H9 (cell line): Measurements from ENCODE around the gene CCL27. TPM values are rescaled to one million over a fixed set of nuclear protein-coding genes. Genes with fewer than 3 reads are reported as not detected.

Experiments
- DNase-seq: peaks from one replicate; pipeline ENCODE4 v3.0.0-alpha.2; 2017
- H2AFZ ChIP-seq: one replicate; pipeline ENCODE4 v1.6.1; 2013; ENCODE audit warnings: mild to moderate bottlenecking, low read length, control low read depth, moderate library complexity
- H2AK5ac ChIP-seq: 2 replicates; pipeline ENCODE4 v1.6.1; 2013; ENCODE audit warnings: low read length, control low read depth, mixed read lengths; ENCODE audit not compliant: insufficient read length
- H2BK120ac ChIP-seq: one replicate; pipeline ENCODE4 v1.6.1; 2013; ENCODE audit warnings: low read depth, mild to moderate bottlenecking, low read length, control low read depth, inconsistent platforms; ENCODE audit not compliant: poor library complexity, severe bottlenecking
- H2BK12ac ChIP-seq: 2 replicates; pipeline ENCODE4 v1.6.1; 2013; ENCODE audit warnings: low read length, control low read depth, mixed read lengths, low read depth; ENCODE audit not compliant: insufficient read length
- H2BK15ac ChIP-seq: 2 replicates; pipeline ENCODE4 v1.6.1; 2013; ENCODE audit warnings: low read depth, low read length, control low read depth
- H2BK20ac ChIP-seq: one replicate; pipeline ENCODE4 v1.6.1; 2013; ENCODE audit warnings: low read depth, mild to moderate bottlenecking, low read length, control low read depth, inconsistent platforms; ENCODE audit not compliant: poor library complexity, severe bottlenecking
- H2BK5ac ChIP-seq: 2 replicates; pipeline ENCODE4 v1.6.1; 2013; ENCODE audit warnings: low read length, control low read depth, mixed read lengths; ENCODE audit not compliant: insufficient read length
- H3K14ac ChIP-seq: 2 replicates; pipeline ENCODE4 v1.6.1; 2013; ENCODE audit warnings: low read length, control low read depth; ENCODE audit not compliant: insufficient read depth
- H3K18ac ChIP-seq: 2 replicates; pipeline ENCODE4 v1.6.1; 2013; ENCODE audit warnings: low read depth, mild to moderate bottlenecking, mixed read lengths, low read length, control low read depth; ENCODE audit not compliant: insufficient read length
- H3K23ac ChIP-seq: 2 replicates; pipeline ENCODE4 v1.6.1; 2013; ENCODE audit warnings: low read length, control low read depth, mixed read lengths, low read depth; ENCODE audit not compliant: insufficient read length
- H3K23me2 ChIP-seq: 2 replicates; pipeline ENCODE4 v1.6.1; 2013; ENCODE audit warnings: low read depth, mild to moderate bottlenecking, mixed read lengths, low read length, control low read depth; ENCODE audit not compliant: insufficient read length, poor library complexity, severe bottlenecking
- H3K27ac ChIP-seq: 2 replicates; pipeline ENCODE4 v1.5.1; 2013; ENCODE audit warnings: low read length, control low read depth, mixed read lengths, low read depth; ENCODE audit not compliant: insufficient read length
- H3K27me3 ChIP-seq: 2 replicates; pipeline ENCODE4 v1.6.1; 2013; ENCODE audit warnings: low read length, control low read depth, inconsistent platforms; ENCODE audit not compliant: insufficient read depth
- H3K4ac ChIP-seq: 2 replicates; pipeline ENCODE4 v1.6.1; 2013; ENCODE audit warnings: low read depth, mild to moderate bottlenecking, control low read depth, inconsistent platforms, low read length, moderate library complexity
- H3K4me1 ChIP-seq: 2 replicates; pipeline ENCODE4 v1.6.1; 2013; ENCODE audit warnings: low read length, control low read depth, inconsistent platforms; ENCODE audit not compliant: insufficient read depth
- H3K4me2 ChIP-seq: 2 replicates; pipeline ENCODE4 v1.6.1; 2013; ENCODE audit warnings: low read length, control low read depth, mixed read lengths; ENCODE audit not compliant: insufficient read length, insufficient read depth
- H3K56ac ChIP-seq: 2 replicates; pipeline ENCODE4 v1.6.1; 2013; ENCODE audit warnings: low read depth, mild to moderate bottlenecking, mixed read lengths, low read length, control low read depth; ENCODE audit not compliant: insufficient read length
- H3K79me1 ChIP-seq: 2 replicates; pipeline ENCODE4 v1.6.1; 2013; ENCODE audit warnings: low read depth, mild to moderate bottlenecking, moderate library complexity, low read length, control low read depth, inconsistent platforms; ENCODE audit not compliant: insufficient read depth, poor library complexity, severe bottlenecking
- H3K79me2 ChIP-seq: 2 replicates; pipeline ENCODE4 v1.6.1; 2013; ENCODE audit warnings: low read length, control low read depth, inconsistent platforms; ENCODE audit not compliant: insufficient read depth
- H3K9ac ChIP-seq: 2 replicates; pipeline ENCODE4 v1.6.1; 2013; ENCODE audit warnings: low read length, control low read depth, mixed read lengths; ENCODE audit not compliant: insufficient read length; ENCODE audit errors: extremely low read depth
- H3K9me3 ChIP-seq: one replicate; pipeline ENCODE4 v1.6.1; 2013; ENCODE audit warnings: low read depth, low read length, inconsistent platforms; ENCODE audit not compliant: control insufficient read depth
- H3T11ph ChIP-seq: one replicate; pipeline ENCODE4 v1.6.1; 2013; ENCODE audit warnings: mild to moderate bottlenecking, low read length, control low read depth, inconsistent platforms
- H4K20me1 ChIP-seq: one replicate; pipeline ENCODE4 v1.6.1; 2013; ENCODE audit not compliant: control insufficient read depth, insufficient read length, insufficient read depth
- H4K5ac ChIP-seq: 2 replicates; pipeline ENCODE4 v1.6.1; 2013; ENCODE audit warnings: low read depth, mild to moderate bottlenecking, mixed read lengths, low read length, control low read depth; ENCODE audit not compliant: insufficient read length
- H4K8ac ChIP-seq: replicated peaks from 2 replicates; pipeline ENCODE4 v1.6.1; 2013; ENCODE audit warnings: low read length, control low read depth, mixed read lengths, low read depth; ENCODE audit not compliant: insufficient read length
- H4K91ac ChIP-seq: 2 replicates; pipeline ENCODE4 v1.6.1; 2013; ENCODE audit warnings: low read depth, mild to moderate bottlenecking, moderate library complexity, mixed read lengths, low read length, control low read depth; ENCODE audit not compliant: insufficient read length
- H3K27ac Mint-ChIP-seq, 3 experiments: 2 replicates in 2 of 3; 3 replicates in 1 of 3; pipeline ENCODE4 v1.8.0; 2020 to 2021; ENCODE audit warnings: mixed read lengths in 3 of 3, mild to moderate bottlenecking in 1 of 3, moderate library complexity in 1 of 3
- H3K27me3 Mint-ChIP-seq: 2 replicates; pipeline ENCODE4 v1.8.0; 2021; ENCODE audit warnings: low read depth, mild to moderate bottlenecking, moderate library complexity, mixed read lengths
- H3K36me3 Mint-ChIP-seq, 3 experiments: 2 replicates in 2 of 3; 3 replicates in 1 of 3; pipeline ENCODE4 v1.8.0; 2020 to 2021; ENCODE audit warnings: low read depth in 3 of 3, mixed read lengths in 3 of 3; ENCODE audit not compliant: insufficient read depth in 1 of 3
- H3K4me1 Mint-ChIP-seq, 2 experiments: 2 replicates each; pipeline ENCODE4 v1.8.0; 2020; ENCODE audit warnings: mixed read lengths in 2 of 2
- H3K4me3 Mint-ChIP-seq, 2 experiments: 2 replicates in 1 of 2; 3 replicates in 1 of 2; pipeline ENCODE4 v1.8.0; 2020 to 2021; ENCODE audit warnings: mild to moderate bottlenecking in 2 of 2, mixed read lengths in 2 of 2, moderate library complexity in 1 of 2
- H3K9me3 Mint-ChIP-seq, 2 experiments: 2 replicates in 1 of 2; 3 replicates in 1 of 2; pipeline ENCODE4 v1.8.0; 2020; ENCODE audit warnings: mild to moderate bottlenecking in 2 of 2, mixed read lengths in 2 of 2, moderate library complexity in 1 of 2
- WGBS: extraction: QIAGEN DNeasy Blood & Tissue Kit; methylation state at CpG from one replicate; pipeline ENCODE4 v1.1.7; 2013; ENCODE audit warnings: missing lambda C conversion rate, low lambda C conversion rate, mixed read lengths; ENCODE audit not compliant: insufficient read length; ENCODE audit errors: extremely low coverage; 5-methylcytosine and 5-hydroxymethylcytosine counted together
- total RNA-seq: library from RNA; stranded (reverse); gene quantifications from 2 replicates; pipeline ENCODE4 v1.2.1, GENCODE V29; 2021
- TF ChIP-seq, protein P1 (sequence below): fragments of 200-600 bp; sonication (generic); conservative IDR thresholded peaks from 3 replicates; pipeline ENCODE4 v1.8.0; 2021; ENCODE audit warnings: antibody characterized with exemption, mild to moderate bottlenecking

The CCL27 gene
- total RNA-seq, 1 experiment from 2014 or later: 0.28 TPM

- DNase-seq: peak; percentile 47
- H3K18ac ChIP-seq: no peak within 1 kb of the TSS
- no peak within 1 kb of the TSS for H2BK5ac ChIP-seq
- peaks cover 0 to 6% of the 10 kb centered on the region in 2 experiments; a peak in 3 of 5 replicates for H3K9me3 Mint-ChIP-seq
- no peaks in the 10 kb centered on the region for H3K79me2 ChIP-seq
- no peak within 1 kb of the TSS for H3K23ac ChIP-seq
- peaks cover 13% of the 10 kb centered on the region for H3K23me2 ChIP-seq
- no peak within 1 kb of the TSS for H3T11ph ChIP-seq
- no peaks in the 10 kb centered on the region for H3K79me1 ChIP-seq
- no peaks in the 10 kb centered on the region for H4K20me1 ChIP-seq
- no peaks in the 10 kb centered on the region; a peak in 2 of 7 replicates for H3K36me3 Mint-ChIP-seq
- peaks cover 88% of the 10 kb centered on the region for H3K27me3 Mint-ChIP-seq
- H3K27me3 ChIP-seq: peaks cover 56% of the 10 kb centered on the region
- peak within 1 kb of the TSS; percentile 58 for H3K4me2 ChIP-seq
- no peak within 1 kb of the TSS for H3K56ac ChIP-seq
- H4K8ac ChIP-seq: no peak within 1 kb of the TSS
- H2BK15ac ChIP-seq: no peak within 1 kb of the TSS
- H3K27ac Mint-ChIP-seq: no peak within 1 kb of the TSS
- H3K14ac ChIP-seq: no peak within 1 kb of the TSS
- no peak within 1 kb of the TSS for H2AK5ac ChIP-seq
- no peak within 1 kb of the TSS for H2BK120ac ChIP-seq
- H2BK20ac ChIP-seq: no peak within 1 kb of the TSS
- TF ChIP-seq, protein P1, sequence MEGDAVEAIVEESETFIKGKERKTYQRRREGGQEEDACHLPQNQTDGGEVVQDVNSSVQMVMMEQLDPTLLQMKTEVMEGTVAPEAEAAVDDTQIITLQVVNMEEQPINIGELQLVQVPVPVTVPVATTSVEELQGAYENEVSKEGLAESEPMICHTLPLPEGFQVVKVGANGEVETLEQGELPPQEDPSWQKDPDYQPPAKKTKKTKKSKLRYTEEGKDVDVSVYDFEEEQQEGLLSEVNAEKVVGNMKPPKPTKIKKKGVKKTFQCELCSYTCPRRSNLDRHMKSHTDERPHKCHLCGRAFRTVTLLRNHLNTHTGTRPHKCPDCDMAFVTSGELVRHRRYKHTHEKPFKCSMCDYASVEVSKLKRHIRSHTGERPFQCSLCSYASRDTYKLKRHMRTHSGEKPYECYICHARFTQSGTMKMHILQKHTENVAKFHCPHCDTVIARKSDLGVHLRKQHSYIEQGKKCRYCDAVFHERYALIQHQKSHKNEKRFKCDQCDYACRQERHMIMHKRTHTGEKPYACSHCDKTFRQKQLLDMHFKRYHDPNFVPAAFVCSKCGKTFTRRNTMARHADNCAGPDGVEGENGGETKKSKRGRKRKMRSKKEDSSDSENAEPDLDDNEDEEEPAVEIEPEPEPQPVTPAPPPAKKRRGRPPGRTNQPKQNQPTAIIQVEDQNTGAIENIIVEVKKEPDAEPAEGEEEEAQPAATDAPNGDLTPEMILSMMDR: no peak
- no peak within 1 kb of the TSS for H3K27ac ChIP-seq
- H3K9ac ChIP-seq: no peak within 1 kb of the TSS
- H2AFZ ChIP-seq: no peak within 1 kb of the TSS
- H3K4me3 Mint-ChIP-seq: peak within 1 kb of the TSS; percentile 64 to 86
- H3K4ac ChIP-seq: no peak within 1 kb of the TSS
- no peaks in the 10 kb centered on the region for H3K4me1 ChIP-seq
- H3K9me3 ChIP-seq: no peaks in the 10 kb centered on the region
- H2BK12ac ChIP-seq: no peak within 1 kb of the TSS
- H4K5ac ChIP-seq: no peak within 1 kb of the TSS
- peaks cover 17 to 41% of the 10 kb centered on the region in 2 experiments for H3K4me1 Mint-ChIP-seq
- no peak within 1 kb of the TSS for H4K91ac ChIP-seq
- WGBS: no CpG with 5 or more reads among the region's 69 CpGs
Measured at GRCh38 chr9:34628656-34629490, 33.6 kb downstream of the CCL27 start, which contains the start of gene ARID3C. TSS of gene ARID3C (minus strand) at chr9:34629066. CDS start at chr9:34628014, 1,052 bp downstream.
